ENCODE data around the gene TJP1.

DNA sequence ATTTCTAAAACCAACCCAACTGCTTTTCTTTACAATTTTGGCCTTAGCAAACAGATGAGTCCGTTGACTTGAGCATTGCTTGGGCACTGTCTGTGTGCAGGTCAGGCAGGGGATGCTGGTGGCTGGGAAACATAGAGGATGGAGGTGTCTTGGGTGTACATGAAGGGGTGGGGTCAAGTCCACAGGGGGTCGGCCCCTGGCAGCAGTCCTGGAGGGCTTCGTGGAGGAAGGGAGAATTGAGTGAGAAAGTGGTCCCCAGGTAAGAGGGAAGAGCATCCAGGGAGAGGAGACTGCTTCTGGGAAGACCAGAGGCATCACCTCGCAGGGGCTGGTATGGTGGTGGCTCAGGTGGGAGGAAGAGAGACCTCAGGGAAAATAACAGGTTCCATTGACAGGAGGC, 144.8 kb downstream of the TJP1 start:
- TF ChIP-seq, protein P1, sequence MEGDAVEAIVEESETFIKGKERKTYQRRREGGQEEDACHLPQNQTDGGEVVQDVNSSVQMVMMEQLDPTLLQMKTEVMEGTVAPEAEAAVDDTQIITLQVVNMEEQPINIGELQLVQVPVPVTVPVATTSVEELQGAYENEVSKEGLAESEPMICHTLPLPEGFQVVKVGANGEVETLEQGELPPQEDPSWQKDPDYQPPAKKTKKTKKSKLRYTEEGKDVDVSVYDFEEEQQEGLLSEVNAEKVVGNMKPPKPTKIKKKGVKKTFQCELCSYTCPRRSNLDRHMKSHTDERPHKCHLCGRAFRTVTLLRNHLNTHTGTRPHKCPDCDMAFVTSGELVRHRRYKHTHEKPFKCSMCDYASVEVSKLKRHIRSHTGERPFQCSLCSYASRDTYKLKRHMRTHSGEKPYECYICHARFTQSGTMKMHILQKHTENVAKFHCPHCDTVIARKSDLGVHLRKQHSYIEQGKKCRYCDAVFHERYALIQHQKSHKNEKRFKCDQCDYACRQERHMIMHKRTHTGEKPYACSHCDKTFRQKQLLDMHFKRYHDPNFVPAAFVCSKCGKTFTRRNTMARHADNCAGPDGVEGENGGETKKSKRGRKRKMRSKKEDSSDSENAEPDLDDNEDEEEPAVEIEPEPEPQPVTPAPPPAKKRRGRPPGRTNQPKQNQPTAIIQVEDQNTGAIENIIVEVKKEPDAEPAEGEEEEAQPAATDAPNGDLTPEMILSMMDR (IDR thresholded peaks at IDR 0.05 in 4 of 5, conservative IDR thresholded peaks at IDR 0.05 in 1 of 5) = no peak
- no peak for TF ChIP-seq POLR2A (IDR thresholded peaks at IDR 0.05)
